PC-9 (cell line): ENCODE data around the gene ISM1.

ENCODE experiments used
- EZH2 ChIP-seq: fragments of 200-600 bp; sonication (generic); IDR thresholded peaks from 2 replicates; pipeline ENCODE4 v1.8.0; 2017; ENCODE audit warnings: antibody characterized with exemption, low read depth
- TF ChIP-seq, protein P1 (sequence below): fragments of 200-600 bp; sonication (generic); conservative IDR thresholded peaks from 2 replicates; pipeline ENCODE4 v1.6.1; 2017; ENCODE audit warnings: mixed run types, antibody characterized with exemption, mild to moderate bottlenecking, moderate library complexity

DNA sequence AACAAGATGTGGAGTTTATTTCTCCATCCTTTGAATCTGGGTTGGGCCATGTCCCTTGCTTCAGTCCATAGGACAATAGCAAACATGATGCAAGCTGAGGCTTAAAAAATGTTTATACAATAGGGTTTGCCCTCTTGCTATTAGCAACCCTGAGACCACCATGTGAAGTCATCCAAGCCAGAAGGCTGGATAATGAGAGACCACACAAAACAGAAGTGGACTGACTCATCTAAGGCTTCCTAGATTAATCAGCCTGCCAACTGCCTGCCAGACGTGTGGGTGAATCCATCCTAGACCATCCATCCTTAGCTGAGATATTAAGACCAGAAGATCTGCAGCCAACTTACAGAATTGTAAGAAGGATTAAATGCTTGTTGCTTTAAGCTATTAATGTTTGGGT is 38.1 kb upstream of the ISM1 start:
- TF ChIP-seq, protein P1, sequence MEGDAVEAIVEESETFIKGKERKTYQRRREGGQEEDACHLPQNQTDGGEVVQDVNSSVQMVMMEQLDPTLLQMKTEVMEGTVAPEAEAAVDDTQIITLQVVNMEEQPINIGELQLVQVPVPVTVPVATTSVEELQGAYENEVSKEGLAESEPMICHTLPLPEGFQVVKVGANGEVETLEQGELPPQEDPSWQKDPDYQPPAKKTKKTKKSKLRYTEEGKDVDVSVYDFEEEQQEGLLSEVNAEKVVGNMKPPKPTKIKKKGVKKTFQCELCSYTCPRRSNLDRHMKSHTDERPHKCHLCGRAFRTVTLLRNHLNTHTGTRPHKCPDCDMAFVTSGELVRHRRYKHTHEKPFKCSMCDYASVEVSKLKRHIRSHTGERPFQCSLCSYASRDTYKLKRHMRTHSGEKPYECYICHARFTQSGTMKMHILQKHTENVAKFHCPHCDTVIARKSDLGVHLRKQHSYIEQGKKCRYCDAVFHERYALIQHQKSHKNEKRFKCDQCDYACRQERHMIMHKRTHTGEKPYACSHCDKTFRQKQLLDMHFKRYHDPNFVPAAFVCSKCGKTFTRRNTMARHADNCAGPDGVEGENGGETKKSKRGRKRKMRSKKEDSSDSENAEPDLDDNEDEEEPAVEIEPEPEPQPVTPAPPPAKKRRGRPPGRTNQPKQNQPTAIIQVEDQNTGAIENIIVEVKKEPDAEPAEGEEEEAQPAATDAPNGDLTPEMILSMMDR: no peak
- TF ChIP-seq EZH2: no peak
